NT2/D1 (cell line): ENCODE measurements around the gene DHCR24.

Source experiments
- SUZ12 ChIP-seq: IDR thresholded peaks from 2 replicates; pipeline ENCODE4 v1.6.1; 2011; ENCODE audit not compliant: insufficient read length, insufficient read depth; ENCODE audit errors: extremely low read depth
- YY1 ChIP-seq: IDR thresholded peaks from 2 replicates; pipeline ENCODE4 v1.6.1; 2011; ENCODE audit not compliant: insufficient read length, insufficient read depth
- ZNF274 ChIP-seq: IDR thresholded peaks from 2 replicates; pipeline ENCODE4 v1.6.1; 2011; ENCODE audit warnings: mild to moderate bottlenecking, low read depth, low read length

GRCh38 chr1:54819733-54820132 lies 67.3 kb downstream of the DHCR24 start:
- TF ChIP-seq ZNF274 (no peak), YY1 (no peak), SUZ12 (no peak)
